HepG2 (cell line): ENCODE data around the gene GNG7. TPM values are rescaled to one million over a fixed set of nuclear protein-coding genes. Genes with fewer than 3 reads are reported as not detected.
A peak's percentile ranks its signal among the peaks of the same experiment; 100 is the strongest.

ENCODE experiments used
- ARID2 ChIP-seq: sonication (generic); formaldehyde crosslinking; IDR thresholded peaks from 2 replicates; pipeline ENCODE4 v1.8.1; 2022; ENCODE audit warnings: mild to moderate bottlenecking, missing genetic modification reagents, borderline replicate concordance
- BCL6 ChIP-seq: IDR thresholded peaks from 2 replicates; pipeline ENCODE4 v1.6.1; 2016; ENCODE audit warnings: missing genetic modification reagents, missing compliant biosample characterization
- CREB1 ChIP-seq, 2 experiments: fragments of 450-650 bp in 1 of 2; IDR thresholded peaks; 2 replicates each; pipeline ENCODE4 v1.6.1; 2016 to 2017; ENCODE audit warnings: control low read depth in 1 of 2, mild to moderate bottlenecking in 1 of 2, missing compliant biosample characterization in 1 of 2, missing genetic modification characterization in 1 of 2
- GLI4 ChIP-seq: sonication (generic); formaldehyde crosslinking; IDR thresholded peaks from 2 replicates; pipeline ENCODE4 v1.5.1; 2020; ENCODE audit warnings: missing genetic modification reagents, mild to moderate bottlenecking, moderate library complexity, borderline replicate concordance
- NFAT5 ChIP-seq: sonication (generic); formaldehyde crosslinking; IDR thresholded peaks from 2 replicates; pipeline ENCODE4 v1.4.0; 2020; ENCODE audit warnings: missing genetic modification reagents
- PRDM10 ChIP-seq: sonication (generic); formaldehyde crosslinking; IDR thresholded peaks from 2 replicates; pipeline ENCODE4 v1.4.0; 2020; ENCODE audit warnings: low read depth, missing genetic modification reagents
- ZNF839 ChIP-seq: sonication (generic); formaldehyde crosslinking; IDR thresholded peaks from 2 replicates; pipeline ENCODE4 v1.4.0; 2020; ENCODE audit warnings: missing genetic modification reagents, mild to moderate bottlenecking, borderline replicate concordance
- polyA plus RNA-seq, 8 experiments: library from polyadenylated mRNA; depleted of rRNA in 3 of 8; stranded (reverse) in 7 of 8; unstranded in 1 of 8; fragments of >200 nt; fragmentation: Illumina TruSeq in 4 of 8; extraction: Trizol in 4 of 8; gene quantifications; 2 replicates each; pipeline versions ENCODE4 v1.2.1 to v1.2.3, GENCODE V29; 2011 to 2016; ENCODE audit warnings: low read depth in 4 of 8, missing spikeins in 1 of 8, mixed read lengths in 1 of 8; ENCODE audit not compliant: insufficient read depth in 1 of 8
- total RNA-seq, 5 experiments: library from RNA; depleted of rRNA; stranded (reverse); fragments of >200 nt; fragmentation: Illumina TruSeq; extraction: Trizol; gene quantifications; 2 replicates each; pipeline ENCODE4 v1.2.3, GENCODE V29; 2016; ENCODE audit warnings: low read depth in 1 of 5
- TF ChIP-seq, protein P1 (sequence below): sonication (generic); formaldehyde crosslinking; IDR thresholded peaks from 2 replicates; pipeline ENCODE4 v1.8.1; 2023; ENCODE audit warnings: mild to moderate bottlenecking, inconsistent platforms, moderate library complexity, missing genetic modification reagents, borderline replicate concordance
- TF ChIP-seq, protein P2 (sequence below): sonication (generic); formaldehyde crosslinking; IDR thresholded peaks from 2 replicates; pipeline ENCODE4 v1.9.0; 2021; ENCODE audit warnings: missing genetic modification reagents, borderline replicate concordance
- TF ChIP-seq, protein P3 (sequence below): sonication (generic); formaldehyde crosslinking; IDR thresholded peaks from 2 replicates; pipeline ENCODE4 v1.5.0; 2020; ENCODE audit warnings: missing genetic modification reagents, mild to moderate bottlenecking, borderline replicate concordance

Gene GNG7
- total and polyA plus RNA-seq, 2 of the 13 experiments (the other 11 are each of a cell fraction or from before 2014, with no cell fraction given): 1.4 to 3.3 TPM

- peak; percentile 92 for TF ChIP-seq PRDM10 (CRISPR knock-in tag)
- TF ChIP-seq, protein P1, sequence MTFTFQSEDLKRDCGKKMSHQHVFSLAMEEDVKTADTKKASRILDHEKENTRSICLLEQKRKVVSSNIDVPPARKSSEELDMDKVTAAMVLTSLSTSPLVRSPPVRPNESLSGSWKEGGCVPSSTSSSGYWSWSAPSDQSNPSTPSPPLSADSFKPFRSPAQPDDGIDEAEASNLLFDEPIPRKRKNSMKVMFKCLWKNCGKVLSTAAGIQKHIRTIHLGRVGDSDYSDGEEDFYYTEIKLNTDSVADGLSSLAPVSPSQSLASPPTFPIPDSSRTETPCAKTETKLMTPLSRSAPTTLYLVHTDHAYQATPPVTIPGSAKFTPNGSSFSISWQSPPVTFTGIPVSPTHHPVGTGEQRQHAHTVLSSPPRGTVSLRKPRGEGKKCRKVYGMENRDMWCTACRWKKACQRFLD (CRISPR knock-in tag): no peak
- TF ChIP-seq BCL6 (CRISPR knock-in tag): 0 out of 2 replicates have a peak, but pooled peaks have one; percentile 20
- TF ChIP-seq ZNF839 (CRISPR knock-in tag): no peak
- TF ChIP-seq, protein P2, sequence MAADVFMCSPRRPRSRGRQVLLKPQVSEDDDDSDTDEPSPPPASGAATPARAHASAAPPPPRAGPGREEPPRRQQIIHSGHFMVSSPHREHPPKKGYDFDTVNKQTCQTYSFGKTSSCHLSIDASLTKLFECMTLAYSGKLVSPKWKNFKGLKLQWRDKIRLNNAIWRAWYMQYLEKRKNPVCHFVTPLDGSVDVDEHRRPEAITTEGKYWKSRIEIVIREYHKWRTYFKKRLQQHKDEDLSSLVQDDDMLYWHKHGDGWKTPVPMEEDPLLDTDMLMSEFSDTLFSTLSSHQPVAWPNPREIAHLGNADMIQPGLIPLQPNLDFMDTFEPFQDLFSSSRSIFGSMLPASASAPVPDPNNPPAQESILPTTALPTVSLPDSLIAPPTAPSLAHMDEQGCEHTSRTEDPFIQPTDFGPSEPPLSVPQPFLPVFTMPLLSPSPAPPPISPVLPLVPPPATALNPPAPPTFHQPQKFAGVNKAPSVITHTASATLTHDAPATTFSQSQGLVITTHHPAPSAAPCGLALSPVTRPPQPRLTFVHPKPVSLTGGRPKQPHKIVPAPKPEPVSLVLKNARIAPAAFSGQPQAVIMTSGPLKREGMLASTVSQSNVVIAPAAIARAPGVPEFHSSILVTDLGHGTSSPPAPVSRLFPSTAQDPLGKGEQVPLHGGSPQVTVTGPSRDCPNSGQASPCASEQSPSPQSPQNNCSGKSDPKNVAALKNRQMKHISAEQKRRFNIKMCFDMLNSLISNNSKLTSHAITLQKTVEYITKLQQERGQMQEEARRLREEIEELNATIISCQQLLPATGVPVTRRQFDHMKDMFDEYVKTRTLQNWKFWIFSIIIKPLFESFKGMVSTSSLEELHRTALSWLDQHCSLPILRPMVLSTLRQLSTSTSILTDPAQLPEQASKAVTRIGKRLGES (CRISPR knock-in tag): peak; percentile 26; the same call in 1 of the 2 replicates
- no peak for TF ChIP-seq CREB1 (IDR thresholded peaks at IDR 0.05)
- TF ChIP-seq CREB1 (CRISPR knock-in tag; IDR thresholded peaks at IDR 0.05): no peak
- peak; percentile 78; the same call in 1 of the 2 replicates for TF ChIP-seq NFAT5 (CRISPR knock-in tag)
- TF ChIP-seq, protein P3, sequence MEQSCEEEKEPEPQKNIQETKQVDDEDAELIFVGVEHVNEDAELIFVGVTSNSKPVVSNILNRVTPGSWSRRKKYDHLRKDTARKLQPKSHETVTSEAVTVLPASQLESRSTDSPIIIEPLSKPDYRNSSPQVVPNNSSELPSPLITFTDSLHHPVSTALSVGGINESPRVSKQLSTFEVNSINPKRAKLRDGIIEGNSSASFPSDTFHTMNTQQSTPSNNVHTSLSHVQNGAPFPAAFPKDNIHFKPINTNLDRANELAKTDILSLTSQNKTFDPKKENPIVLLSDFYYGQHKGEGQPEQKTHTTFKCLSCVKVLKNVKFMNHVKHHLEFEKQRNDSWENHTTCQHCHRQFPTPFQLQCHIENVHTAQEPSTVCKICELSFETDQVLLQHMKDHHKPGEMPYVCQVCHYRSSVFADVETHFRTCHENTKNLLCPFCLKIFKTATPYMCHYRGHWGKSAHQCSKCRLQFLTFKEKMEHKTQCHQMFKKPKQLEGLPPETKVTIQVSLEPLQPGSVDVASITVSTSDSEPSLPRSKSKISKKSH (CRISPR knock-in tag): peak; percentile 11; the same call in 1 of the 2 replicates
- no peak for TF ChIP-seq GLI4 (CRISPR knock-in tag)
- no peak for TF ChIP-seq ARID2 (CRISPR knock-in tag)
These were observed 146.0 kb downstream of the GNG7 start (continued) for GRCh38 chr19:2556221-2557092.
